Suprapubic skin (tissue), 4 donors: Measurements from ENCODE around the gene RNF144B.

Source experiments
- POLR2A ChIP-seq, 2 donors: fragments of 450-650 bp; IDR thresholded peaks; one replicate each; pipeline ENCODE4 v1.6.1; 2017; ENCODE audit warnings: antibody characterized with exemption in 2 of 2, mild to moderate bottlenecking in 2 of 2, moderate library complexity in 2 of 2
- POLR2AphosphoS5 ChIP-seq, 3 donors: sonication (generic); formaldehyde crosslinking; IDR thresholded peaks; one replicate each; pipeline ENCODE4 v1.6.1; 2017; ENCODE audit warnings: antibody characterized with exemption in 3 of 3
- TF ChIP-seq, protein P1 (sequence below), 2 donors: fragments of 200-600 bp in 1 of 2; fragments of 450-650 bp in 1 of 2; sonication (generic) in 1 of 2; IDR thresholded peaks; one replicate each; pipeline ENCODE4 v1.5.1; 2016 to 2019; ENCODE audit warnings: antibody characterized with exemption in 2 of 2, mild to moderate bottlenecking in 1 of 2, moderate library complexity in 1 of 2

DNA sequence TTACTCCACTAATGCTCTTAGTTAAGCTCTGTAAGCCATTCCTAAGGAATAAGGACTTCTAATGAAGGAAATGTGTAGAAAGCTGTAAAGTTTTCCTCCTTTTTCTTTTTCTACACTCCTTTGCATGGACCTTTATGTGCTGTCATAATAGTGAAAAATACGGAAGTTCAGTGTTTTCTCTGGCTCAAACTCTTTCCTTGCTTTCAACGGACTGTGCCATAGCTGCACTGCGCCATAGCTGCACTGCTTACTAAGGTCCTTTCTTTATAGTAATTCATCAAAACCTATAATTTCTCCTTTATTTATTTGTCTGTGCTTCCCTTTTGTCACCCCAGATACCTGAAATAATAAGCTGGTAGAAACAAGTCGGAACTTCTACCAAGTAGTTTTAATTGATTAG is 67.3 kb downstream of the RNF144B start:
- TF ChIP-seq, protein P1, sequence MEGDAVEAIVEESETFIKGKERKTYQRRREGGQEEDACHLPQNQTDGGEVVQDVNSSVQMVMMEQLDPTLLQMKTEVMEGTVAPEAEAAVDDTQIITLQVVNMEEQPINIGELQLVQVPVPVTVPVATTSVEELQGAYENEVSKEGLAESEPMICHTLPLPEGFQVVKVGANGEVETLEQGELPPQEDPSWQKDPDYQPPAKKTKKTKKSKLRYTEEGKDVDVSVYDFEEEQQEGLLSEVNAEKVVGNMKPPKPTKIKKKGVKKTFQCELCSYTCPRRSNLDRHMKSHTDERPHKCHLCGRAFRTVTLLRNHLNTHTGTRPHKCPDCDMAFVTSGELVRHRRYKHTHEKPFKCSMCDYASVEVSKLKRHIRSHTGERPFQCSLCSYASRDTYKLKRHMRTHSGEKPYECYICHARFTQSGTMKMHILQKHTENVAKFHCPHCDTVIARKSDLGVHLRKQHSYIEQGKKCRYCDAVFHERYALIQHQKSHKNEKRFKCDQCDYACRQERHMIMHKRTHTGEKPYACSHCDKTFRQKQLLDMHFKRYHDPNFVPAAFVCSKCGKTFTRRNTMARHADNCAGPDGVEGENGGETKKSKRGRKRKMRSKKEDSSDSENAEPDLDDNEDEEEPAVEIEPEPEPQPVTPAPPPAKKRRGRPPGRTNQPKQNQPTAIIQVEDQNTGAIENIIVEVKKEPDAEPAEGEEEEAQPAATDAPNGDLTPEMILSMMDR (IDR thresholded peaks at IDR 0.05) = no peak
- TF ChIP-seq POLR2AphosphoS5 (IDR thresholded peaks at IDR 0.05) (no peak), POLR2A (IDR thresholded peaks at IDR 0.05) (no peak)
